HEK293T (cell line): Measurements from ENCODE around the gene UBE2QL1.

Experiments
- CTCF ChIA-PET: fragments of 350-600 bp; formaldehyde crosslinking; extraction: SDS; loops from one replicate; lab custom pipeline; 2021; ENCODE audit warnings: antibody characterized with exemption, inconsistent platforms; lab: Yijun Ruan, JAX
- POLR2A ChIA-PET: fragments of 350-600 bp; formaldehyde crosslinking; extraction: SDS; loops from one replicate; lab custom pipeline; 2020; ENCODE audit warnings: antibody characterized with exemption, inconsistent platforms; lab: Yijun Ruan, JAX
- DNase-seq: peaks from one replicate; pipeline ENCODE4 v3.0.0; 2012; ENCODE audit warnings: mixed read lengths; ENCODE audit errors: extremely low spot score
- ARNT ChIP-seq: fragments of 450-650 bp; IDR thresholded peaks from 2 replicates; pipeline ENCODE4 v1.6.1; 2017; ENCODE audit warnings: mild to moderate bottlenecking
- BHLHE40 ChIP-seq: fragments of 450-650 bp; IDR thresholded peaks from 2 replicates; pipeline ENCODE4 v1.6.1; 2016; ENCODE audit warnings: mild to moderate bottlenecking, moderate library complexity, borderline replicate concordance
- CTBP1 ChIP-seq: fragments of 450-650 bp; IDR thresholded peaks from 2 replicates; pipeline ENCODE4 v1.6.1; 2016; ENCODE audit warnings: borderline replicate concordance
- ELF4 ChIP-seq: fragments of 450-650 bp; IDR thresholded peaks from 2 replicates; pipeline ENCODE4 v1.6.1; 2017; ENCODE audit warnings: antibody characterized with exemption
- FOXA1 ChIP-seq: fragments of 450-650 bp; IDR thresholded peaks from 2 replicates; pipeline ENCODE4 v1.6.1; 2016; ENCODE audit warnings: mild to moderate bottlenecking
- FOXK2 ChIP-seq: fragments of 450-650 bp; IDR thresholded peaks from 2 replicates; pipeline ENCODE4 v1.6.1; 2016; ENCODE audit warnings: mild to moderate bottlenecking
- FOXM1 ChIP-seq: fragments of 450-650 bp; IDR thresholded peaks from 2 replicates; pipeline ENCODE4 v1.6.1; 2017; ENCODE audit warnings: mild to moderate bottlenecking, borderline replicate concordance
- HDGF ChIP-seq: fragments of 450-650 bp; IDR thresholded peaks from 2 replicates; pipeline ENCODE4 v1.6.1; 2017; ENCODE audit warnings: antibody characterized with exemption, borderline replicate concordance
- L3MBTL2 ChIP-seq: fragments of 450-650 bp; conservative IDR thresholded peaks from 2 replicates; pipeline ENCODE4 v1.6.1; 2016; ENCODE audit warnings: mild to moderate bottlenecking
- LEF1 ChIP-seq: fragments of 450-650 bp; IDR thresholded peaks from 2 replicates; pipeline ENCODE4 v1.6.1; 2017; ENCODE audit warnings: mild to moderate bottlenecking, borderline replicate concordance
- NFRKB ChIP-seq: fragments of 450-650 bp; IDR thresholded peaks from 2 replicates; pipeline ENCODE4 v1.6.1; 2016; ENCODE audit warnings: mild to moderate bottlenecking, moderate library complexity
- SP1 ChIP-seq: fragments of 450-650 bp; IDR thresholded peaks from 2 replicates; pipeline ENCODE4 v1.6.1; 2017
- SUZ12 ChIP-seq: fragments of 450-650 bp; IDR thresholded peaks from 2 replicates; pipeline ENCODE4 v1.6.1; 2016; ENCODE audit warnings: mild to moderate bottlenecking
- TARDBP ChIP-seq: fragments of 450-650 bp; IDR thresholded peaks from 2 replicates; pipeline ENCODE4 v1.6.1; 2016
- ZNF384 ChIP-seq: fragments of 450-650 bp; IDR thresholded peaks from 2 replicates; pipeline ENCODE4 v1.6.1; 2016
- TF ChIP-seq, protein P1 (sequence below): fragments of 450-650 bp; IDR thresholded peaks from 2 replicates; pipeline ENCODE4 v1.6.1; 2016

Gene UBE2QL1

DNA sequence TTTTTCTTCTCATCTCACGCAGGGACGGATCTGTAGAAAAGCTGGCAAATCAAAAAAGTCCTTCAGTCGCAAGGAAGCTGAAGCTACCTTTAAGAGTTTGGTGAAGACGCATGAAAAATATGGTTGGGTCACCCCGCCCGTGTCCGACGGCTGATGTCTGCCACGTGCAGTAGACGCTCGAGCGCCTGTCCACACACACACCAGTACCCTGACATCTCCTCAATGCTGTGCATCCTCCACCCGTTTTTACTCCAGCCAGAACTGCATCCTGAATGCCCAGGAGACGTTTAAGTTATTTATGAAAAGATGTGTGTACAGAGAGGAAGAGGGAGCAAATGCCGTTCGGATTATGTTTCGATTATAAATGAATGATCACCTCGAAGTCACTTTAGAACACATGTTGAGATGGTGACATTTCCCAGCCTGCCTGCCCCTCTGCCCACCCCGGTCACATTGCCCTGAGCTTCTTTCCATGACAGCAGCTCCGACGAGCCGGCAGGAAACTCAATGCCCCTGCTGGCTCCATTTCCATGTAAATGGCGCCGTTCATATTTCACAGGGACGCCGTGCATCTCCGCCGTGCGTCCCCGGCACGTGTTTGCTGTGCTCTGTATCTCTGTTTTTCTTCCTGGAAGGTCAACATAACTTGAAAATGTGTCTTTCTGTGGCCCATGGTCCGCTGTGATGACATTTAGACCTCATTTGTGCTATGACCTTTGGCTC lies 42.7 kb downstream of the UBE2QL1 start:
- POLR2A ChIA-PET = interaction anchor here (0.6 kb wide), 1 partner anchor 35 kb away, joined by 3 read pairs; no protein-coding TSS in a partner anchor
- TF ChIP-seq CTBP1 (no peak), ZNF384 (no peak), BHLHE40 (no peak), SUZ12 (no peak), HDGF (no peak), TARDBP (no peak), LEF1 (no peak), ELF4 (no peak), FOXA1 (no peak), L3MBTL2 (no peak), FOXM1 (no peak), SP1 (no peak), ARNT (no peak), FOXK2 (no peak), NFRKB (no peak)
- TF ChIP-seq, protein P1, sequence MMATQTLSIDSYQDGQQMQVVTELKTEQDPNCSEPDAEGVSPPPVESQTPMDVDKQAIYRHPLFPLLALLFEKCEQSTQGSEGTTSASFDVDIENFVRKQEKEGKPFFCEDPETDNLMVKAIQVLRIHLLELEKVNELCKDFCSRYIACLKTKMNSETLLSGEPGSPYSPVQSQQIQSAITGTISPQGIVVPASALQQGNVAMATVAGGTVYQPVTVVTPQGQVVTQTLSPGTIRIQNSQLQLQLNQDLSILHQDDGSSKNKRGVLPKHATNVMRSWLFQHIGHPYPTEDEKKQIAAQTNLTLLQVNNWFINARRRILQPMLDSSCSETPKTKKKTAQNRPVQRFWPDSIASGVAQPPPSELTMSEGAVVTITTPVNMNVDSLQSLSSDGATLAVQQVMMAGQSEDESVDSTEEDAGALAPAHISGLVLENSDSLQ = no peak
- CTCF ChIA-PET = interaction anchor here (0.6 kb wide), 1 partner anchor 28 kb away, joined by 3 read pairs; no protein-coding TSS in a partner anchor
- DNase-seq = no peak

DNA sequence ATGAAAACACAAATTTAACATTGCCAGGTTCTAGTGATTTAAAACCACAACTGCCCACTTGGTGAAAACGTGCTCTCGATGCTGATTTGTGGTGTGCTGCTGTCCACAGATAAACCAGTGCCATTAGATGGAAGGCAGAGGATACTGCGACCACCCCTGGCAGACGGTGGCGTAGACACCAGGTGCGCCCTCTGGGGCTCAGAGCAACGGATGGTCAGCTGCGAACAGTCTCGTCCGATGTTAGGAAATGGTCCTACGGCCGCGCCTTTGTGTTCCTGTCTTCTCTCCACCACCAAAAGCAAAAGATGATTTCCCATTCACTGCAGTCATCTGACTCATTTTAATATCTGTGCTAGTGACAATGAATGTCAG lies 43.2 kb downstream of the UBE2QL1 start:
- POLR2A ChIA-PET = no interaction called here
- DNase-seq = no peak
- CTCF ChIA-PET = no interaction called here
- no peak for TF ChIP-seq HDGF
- TF ChIP-seq ARNT = no peak
- no peak for TF ChIP-seq SP1
- no peak for TF ChIP-seq FOXM1
- TF ChIP-seq FOXK2 = no peak
- TF ChIP-seq ELF4 = no peak
- no peak for TF ChIP-seq FOXA1
- TF ChIP-seq, protein P1 = no peak

DNA sequence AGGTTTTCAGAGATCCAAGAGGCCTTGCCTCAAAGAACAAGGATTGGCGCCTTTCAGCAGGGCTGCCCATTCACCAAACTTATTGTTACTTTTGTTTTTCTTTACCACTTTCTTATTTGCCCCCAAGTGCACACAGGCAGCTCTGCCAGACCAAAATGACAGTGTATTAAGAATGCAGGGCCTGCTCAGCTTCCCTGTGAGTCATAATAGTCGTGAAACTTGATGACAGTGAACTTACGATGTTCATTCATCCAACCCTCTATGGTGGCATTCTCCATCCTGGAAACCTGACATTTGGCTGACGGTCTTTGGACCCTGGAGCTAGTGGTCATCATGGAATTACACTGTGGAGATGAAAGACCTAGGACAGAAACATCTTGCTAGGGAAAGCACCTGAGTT lies 44.3 kb downstream of the UBE2QL1 start:
- ChIA-PET POLR2A (no interaction called here), CTCF (no interaction called here)
- TF ChIP-seq FOXM1 = no peak
- TF ChIP-seq ARNT = no peak
- TF ChIP-seq SP1 = no peak
- no peak for TF ChIP-seq CTBP1
- TF ChIP-seq BHLHE40 = no peak
- TF ChIP-seq FOXK2 = no peak
- no peak for TF ChIP-seq TARDBP
- DNase-seq = no peak

DNA sequence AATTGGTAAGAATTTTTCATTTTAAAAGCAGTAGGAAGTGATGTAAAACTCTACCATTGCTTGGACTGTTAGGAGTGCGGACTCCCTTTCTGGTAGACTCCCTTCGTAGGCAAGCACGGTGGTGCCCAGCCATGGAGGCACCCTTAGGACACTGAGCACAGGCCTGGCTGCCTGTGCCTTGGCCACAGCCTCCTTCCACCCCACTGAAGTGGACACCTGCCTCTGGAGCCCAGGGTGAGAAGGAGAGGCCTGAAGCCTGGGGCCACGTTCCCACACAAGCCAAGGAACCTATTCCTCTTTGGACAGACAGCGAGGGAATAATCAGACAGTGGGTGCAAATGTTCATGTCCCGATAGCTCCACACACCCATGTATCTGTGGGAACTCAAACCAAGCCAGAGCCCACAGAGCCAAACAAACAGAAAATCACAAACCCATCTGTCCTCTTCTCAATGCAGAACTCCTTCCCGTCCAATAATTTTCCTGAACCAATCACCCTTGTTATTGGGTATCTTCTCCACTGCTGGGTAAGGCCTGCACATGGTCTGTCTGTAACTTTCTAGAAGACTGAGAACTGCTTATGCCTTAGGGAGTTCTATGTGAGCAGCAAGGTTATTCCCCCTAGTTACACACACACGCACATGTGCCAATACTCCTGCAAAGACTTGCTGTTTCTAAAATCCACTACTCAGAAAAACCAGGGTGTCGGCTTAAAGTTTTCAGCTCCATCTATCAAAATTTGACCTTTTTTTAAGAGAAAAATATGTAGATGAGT lies 45.2 kb downstream of the UBE2QL1 start:
- ChIA-PET POLR2A (no interaction called here), CTCF (no interaction called here)
- DNase-seq = no peak
- TF ChIP-seq FOXK2 (no peak), TARDBP (no peak), ZNF384 (no peak), FOXM1 (no peak), L3MBTL2 (no peak)
- TF ChIP-seq, protein P1 = no peak

DNA sequence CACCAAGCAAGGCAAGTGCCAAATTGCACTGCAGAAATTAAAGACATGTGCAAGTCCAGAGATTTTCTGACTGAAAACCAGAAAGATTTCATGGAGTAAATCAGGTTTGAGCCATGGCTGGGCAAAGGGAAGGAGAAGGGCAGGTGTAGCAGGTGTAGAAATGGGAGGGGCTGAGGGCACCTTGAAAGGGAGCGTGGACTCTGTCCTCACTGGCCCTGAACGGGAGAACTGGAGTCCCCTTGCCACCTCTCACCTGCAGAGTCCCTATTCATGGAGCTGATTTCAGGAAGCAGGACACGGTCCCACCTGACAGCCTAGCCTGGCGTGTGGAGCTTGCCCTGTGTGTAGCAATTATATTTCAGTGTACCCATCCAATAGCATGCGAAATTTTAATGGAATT lies 46.3 kb downstream of the UBE2QL1 start:
- no peak for TF ChIP-seq HDGF
- no peak for TF ChIP-seq LEF1
- TF ChIP-seq TARDBP = no peak
- no peak for TF ChIP-seq FOXA1
- TF ChIP-seq SUZ12 = no peak
- no peak for TF ChIP-seq FOXK2
- no peak for TF ChIP-seq SP1
- TF ChIP-seq ZNF384 = no peak
- no peak for TF ChIP-seq BHLHE40
- TF ChIP-seq, protein P1 = no peak
- TF ChIP-seq ELF4 = no peak
- TF ChIP-seq FOXM1 = no peak
- TF ChIP-seq NFRKB = no peak
- TF ChIP-seq L3MBTL2 = no peak
- TF ChIP-seq CTBP1 = no peak
- no peak for TF ChIP-seq ARNT
- CTCF ChIA-PET = no interaction called here
- POLR2A ChIA-PET = no interaction called here
- DNase-seq = no peak
